GM12878 (cell line): ENCODE data around the gene PRCD. TPM values are rescaled to one million over a fixed set of nuclear protein-coding genes. Genes with fewer than 3 reads are reported as not detected.

Source experiments
- ATAC-seq: fragments of 200-7000 bp; cut with Tn5 transposase; 3 replicates; pipeline ENCODE4 v1.9.1; 2020; ENCODE audit warnings: mild to moderate bottlenecking, moderate library complexity
- BruUV-seq: library from RNA; stranded (reverse); fragments of 400-500 nt; replicated peaks from 2 replicates; lab custom pipeline; 2021; lab: Mats Ljungman, UMichigan
- CTCF ChIA-PET: fragments of 300-600 bp; sonication (Branson Sonifier 250); formaldehyde crosslinking; extraction: SDS; loops from one replicate; lab custom pipeline; 2021; ENCODE audit warnings: inconsistent platforms; lab: Yijun Ruan, JAX
- POLR2A ChIA-PET: fragments of 350-600 bp; formaldehyde crosslinking; extraction: SDS; loops from one replicate; lab custom pipeline; 2021; ENCODE audit warnings: inconsistent platforms; lab: Charles Lee
- RAD21 ChIA-PET: fragments of 300-600 bp; sonication (Branson Sonifier 250); formaldehyde crosslinking; loops from one replicate; lab custom pipeline; 2023; ENCODE audit warnings: antibody characterized with exemption; ENCODE audit not compliant: unreplicated experiment; lab: Charles Lee
- SMC1A ChIA-PET: fragments of 300-600 bp; sonication (Branson Sonifier 250); formaldehyde crosslinking; loops from one replicate; lab custom pipeline; 2023; ENCODE audit not compliant: unreplicated experiment, uncharacterized antibody; lab: Charles Lee
- DNase-seq: peaks from one replicate; pipeline ENCODE4 v3.0.0-alpha.2; 2011; ENCODE audit warnings: low read depth, low spot score
- FAIRE-seq: peaks from 3 replicates; lab custom pipeline; 2011; peaks lifted over from hg19 to GRCh38; lab: Jason Lieb, UNC
- H2AFZ ChIP-seq: 2 replicates; pipeline ENCODE4 v1.6.0; 2011; ENCODE audit warnings: low read depth, low read length, control low read depth; ENCODE audit not compliant: control insufficient read depth
- H3K27ac ChIP-seq: 2 replicates; pipeline ENCODE4 v1.5.1; 2011; ENCODE audit warnings: control low read depth; ENCODE audit not compliant: control insufficient read depth, insufficient read depth
- H3K27me3 ChIP-seq, 2 experiments: replicated peaks in 1 of 2; 2 replicates each; pipeline versions ENCODE4 v1.6.0 to v1.6.1; 2011; ENCODE audit warnings: low read length in 1 of 2; ENCODE audit not compliant: control insufficient read depth in 2 of 2, insufficient read depth in 2 of 2
- H3K36me3 ChIP-seq, 2 experiments: 2 replicates each; pipeline ENCODE4 v1.5.1; 2011; ENCODE audit warnings: low read length in 1 of 2; ENCODE audit not compliant: control insufficient read depth in 2 of 2, insufficient read depth in 2 of 2
- H3K4me1 ChIP-seq: 2 replicates; pipeline ENCODE4 v1.6.1; 2011; ENCODE audit warnings: mild to moderate bottlenecking, low read length, moderate library complexity, mixed read lengths; ENCODE audit not compliant: control insufficient read depth, insufficient read depth
- H3K4me2 ChIP-seq: 2 replicates; pipeline ENCODE4 v1.6.0; 2011; ENCODE audit warnings: control low read depth; ENCODE audit not compliant: control insufficient read depth, insufficient read depth
- H3K4me3 ChIP-seq: fragments of 200-600 bp; sonication (generic); 2 replicates; pipeline ENCODE4 v1.5.1; 2016
- H3K79me2 ChIP-seq: 2 replicates; pipeline ENCODE4 v1.6.0; 2011; ENCODE audit warnings: low read length; ENCODE audit not compliant: control insufficient read depth, insufficient read depth
- H3K9ac ChIP-seq: 2 replicates; pipeline ENCODE4 v1.8.0; 2011; ENCODE audit warnings: low read length, control low read depth, mixed read lengths; ENCODE audit not compliant: control insufficient read depth, insufficient read depth
- H3K9me3 ChIP-seq: replicated peaks from 3 replicates; pipeline ENCODE4 v1.5.1; 2011; ENCODE audit warnings: mild to moderate bottlenecking, low read length; ENCODE audit not compliant: control insufficient read depth, insufficient read depth
- H4K20me1 ChIP-seq: 2 replicates; pipeline ENCODE4 v1.6.0; 2011; ENCODE audit not compliant: control insufficient read depth, insufficient read depth
- FOXK2 ChIP-seq: fragments of 450-650 bp; IDR thresholded peaks from 2 replicates; pipeline ENCODE4 v1.6.1; 2017; ENCODE audit warnings: mild to moderate bottlenecking, moderate library complexity
- KAT2A ChIP-seq: conservative IDR thresholded peaks from 2 replicates; pipeline ENCODE4 v1.6.1; 2011; ENCODE audit warnings: low read depth, low read length; ENCODE audit not compliant: control insufficient read depth
- NR2C2 ChIP-seq: IDR thresholded peaks from 2 replicates; pipeline ENCODE4 v1.6.1; 2011; ENCODE audit warnings: borderline replicate concordance, low read depth; ENCODE audit not compliant: control insufficient read depth, insufficient read length
- USF1 ChIP-seq: IDR thresholded peaks from 2 replicates; pipeline ENCODE4 v1.6.1; 2011; ENCODE audit warnings: borderline replicate concordance, low read depth, mild to moderate bottlenecking, moderate library complexity, mixed read lengths, low read length; ENCODE audit not compliant: insufficient read depth; ENCODE audit errors: extremely low read length
- YY1 ChIP-seq: IDR thresholded peaks from 2 replicates; pipeline ENCODE4 v1.6.1; 2011; ENCODE audit warnings: low read depth, mild to moderate bottlenecking, low read length
- ZNF24 ChIP-seq: fragments of 450-650 bp; IDR thresholded peaks from 2 replicates; pipeline ENCODE4 v1.6.1; 2017; ENCODE audit warnings: antibody characterized with exemption, mild to moderate bottlenecking
- WGBS: methylation state at CpG from one replicate; pipeline ENCODE4 v1.1.6; 2016; ENCODE audit warnings: low lambda C conversion rate; ENCODE audit not compliant: insufficient replicate concordance, insufficient coverage; ENCODE audit errors: missing lambda C conversion rate; 5-methylcytosine and 5-hydroxymethylcytosine counted together
- in situ Hi-C: fragments of 300-500 bp; cut with MboI; formaldehyde crosslinking; loops from 9 replicates; pipeline ENCODE4 v1.14.3; 2018; ENCODE audit warnings: mixed read lengths
- intact Hi-C: fragments of 100-400 bp; cut with micrococcal nuclease; formaldehyde crosslinking; loops from one replicate; pipeline ENCODE4 v1.14.2; 2022; ENCODE audit not compliant: unreplicated experiment
- polyA plus RNA-seq, 11 experiments: library from polyadenylated mRNA; depleted of rRNA in 4 of 11; unstranded in 6 of 11; stranded (reverse) in 5 of 11; fragments of >200 nt; fragmentation: Nextera tagmentation in 4 of 11; fragmentation: Illumina TruSeq in 1 of 11; extraction: Ambion mirVana in 4 of 11; extraction: Trizol in 1 of 11; gene quantifications; 1 replicate in 1 of 11; 2 replicates in 10 of 11; pipeline versions ENCODE4 v1.2.1 to v1.2.3, GENCODE V29; 2011 to 2016; ENCODE audit warnings: inconsistent platforms in 2 of 11, missing spikeins in 2 of 11, low read depth in 1 of 11
- total RNA-seq, 4 experiments: library from RNA; depleted of rRNA in 3 of 4; stranded (reverse); fragments of >200 nt in 3 of 4; fragmentation: Illumina TruSeq in 1 of 4; extraction: Trizol in 1 of 4; gene quantifications; 2 replicates each; pipeline versions ENCODE4 v1.2.1 to v1.2.3, GENCODE V29; 2013 to 2021

PRCD gene
- total and polyA plus RNA-seq, 10 of the 15 experiments (the other 5 are each of a cell fraction or from before 2014, with no cell fraction given): 0.18 to 0.95 (median 0.34) TPM; not detected in 4

- intact Hi-C loops: no loop called here
- ChIA-PET POLR2A (no interaction called here), RAD21 (interaction anchor here (1.2 kb wide), 2 partner anchors 10 to 19 kb away, joined by 3 read pairs; no protein-coding TSS in a partner anchor), CTCF (interaction anchor here (0.7 to 7.8 kb wide), 5 partner anchors 32 to 182 kb away, joined by 3 to 65 read pairs (median 4); no protein-coding TSS in a partner anchor), SMC1A (interaction anchor here (0.9 to 2.7 kb wide), 4 partner anchors 15 to 100 kb away, joined by 3 to 10 read pairs (median 4); partner anchors contain the start of gene AANAT)
- H4K20me1 ChIP-seq: no peaks in the 10 kb centered on the region
- ATAC-seq (no peak), DNase-seq (no peak), FAIRE-seq (no peak)
- TF ChIP-seq YY1 (no peak), KAT2A (no peak), USF1 (no peak), FOXK2 (no peak), NR2C2 (no peak), ZNF24 (no peak)
- WGBS: 72% methylated on average over 22 of the region's 22 CpGs
- no peaks in the 10 kb centered on the region for H3K36me3 ChIP-seq
- no peak overlapping the region for H3K4me2 ChIP-seq
- no peak overlapping the region for H3K9ac ChIP-seq
- no TSS peak for BruUV-seq
- H3K79me2 ChIP-seq: no peaks in the 10 kb centered on the region
- no peak overlapping the region for H3K27ac ChIP-seq
- no peak overlapping the region for H3K4me3 ChIP-seq
- no peak overlapping the region for H2AFZ ChIP-seq
- in situ Hi-C loops: no loop called here
- H3K9me3 ChIP-seq: no peaks in the 10 kb centered on the region
- H3K27me3 ChIP-seq: no peaks in the 10 kb centered on the region
- H3K4me1 ChIP-seq: peaks cover 18% of the 10 kb centered on the region
Measured at GRCh38 chr17:76512366-76513305, 27.2 kb upstream of the PRCD start.
